ENCODE measurements around the gene IL36B.

- TF ChIP-seq CTCF (conservative IDR thresholded peaks at IDR 0.05) (no peak), EZH2 (IDR thresholded peaks at IDR 0.05; ENCODE audit: low read depth) (no peak)
These were observed 25.0 kb downstream of the IL36B start for GRCh38 chr2:113027691-113028090.
